Measurements from ENCODE around the gene USP51.
"Not testable (repeated sequence)": the region's sequence is repeated elsewhere in the genome, so short reads cannot be mapped to it uniquely, and the experiment has no call there.

DNA sequence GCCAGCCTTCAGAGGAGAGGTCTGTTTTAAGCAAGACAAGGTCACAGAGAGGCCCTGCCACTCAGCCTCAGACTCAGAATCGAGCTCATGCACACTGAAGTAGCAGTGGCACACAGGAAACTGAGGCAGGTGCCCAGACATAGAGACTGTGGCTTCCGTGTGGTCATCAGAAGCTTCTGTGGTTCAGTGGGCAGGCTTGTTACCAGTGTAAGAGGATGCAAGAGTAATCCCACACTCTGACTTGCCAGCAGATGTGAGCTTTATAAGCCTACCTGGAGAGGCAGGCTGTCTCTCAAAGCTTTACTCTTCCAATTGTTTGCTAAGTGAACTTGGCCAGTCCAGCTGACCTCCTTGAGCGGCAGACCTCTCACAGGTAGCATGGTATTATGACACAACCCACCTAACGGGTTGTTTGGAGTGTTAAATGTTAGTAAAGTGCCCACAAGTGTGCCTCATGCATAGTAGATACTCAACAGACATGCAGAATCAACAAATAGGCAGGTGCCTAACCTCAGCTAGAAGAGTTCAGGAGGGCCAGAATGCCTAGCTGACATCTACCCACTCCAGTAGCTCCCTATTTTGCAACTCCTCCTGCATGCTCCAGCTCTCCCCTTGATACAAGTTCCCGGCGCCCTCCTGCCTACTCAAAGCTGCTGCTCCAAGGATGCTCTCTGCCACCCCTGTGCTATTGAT is 23.5 kb upstream of the USP51 start:
- TF ChIP-seq SP1 (IDR thresholded peaks at IDR 0.05); LEF1 (IDR thresholded peaks at IDR 0.05; ENCODE audit: borderline replicate concordance); TARDBP (IDR thresholded peaks at IDR 0.05); BHLHE40 (IDR thresholded peaks at IDR 0.05; ENCODE audit: borderline replicate concordance); CTBP1 (IDR thresholded peaks at IDR 0.05; ENCODE audit: borderline replicate concordance); FOXK2 (IDR thresholded peaks at IDR 0.05); FOXM1 (IDR thresholded peaks at IDR 0.05; ENCODE audit: borderline replicate concordance); ELF4 (IDR thresholded peaks at IDR 0.05); SUZ12 (IDR thresholded peaks at IDR 0.05); ZNF384 (IDR thresholded peaks at IDR 0.05); L3MBTL2 (conservative IDR thresholded peaks at IDR 0.05): not testable (repeated sequence)
- TF ChIP-seq, protein P1, sequence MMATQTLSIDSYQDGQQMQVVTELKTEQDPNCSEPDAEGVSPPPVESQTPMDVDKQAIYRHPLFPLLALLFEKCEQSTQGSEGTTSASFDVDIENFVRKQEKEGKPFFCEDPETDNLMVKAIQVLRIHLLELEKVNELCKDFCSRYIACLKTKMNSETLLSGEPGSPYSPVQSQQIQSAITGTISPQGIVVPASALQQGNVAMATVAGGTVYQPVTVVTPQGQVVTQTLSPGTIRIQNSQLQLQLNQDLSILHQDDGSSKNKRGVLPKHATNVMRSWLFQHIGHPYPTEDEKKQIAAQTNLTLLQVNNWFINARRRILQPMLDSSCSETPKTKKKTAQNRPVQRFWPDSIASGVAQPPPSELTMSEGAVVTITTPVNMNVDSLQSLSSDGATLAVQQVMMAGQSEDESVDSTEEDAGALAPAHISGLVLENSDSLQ (IDR thresholded peaks at IDR 0.05), result not testable (repeated sequence)

Measured in HEK293T (cell line).